Anterior cingulate cortex (tissue), 58 donors: Measurements from ENCODE around the gene YLPM1.
"Not testable (repeated sequence)": the region's sequence is repeated elsewhere in the genome, so short reads cannot be mapped to it uniquely, and the experiment has no call there.

Experiments used
- DNase-seq, 58 donors: peaks; one replicate each; lab custom pipeline; 2025; lab: John Stamatoyannopoulos, UW

YLPM1 gene, protein sequence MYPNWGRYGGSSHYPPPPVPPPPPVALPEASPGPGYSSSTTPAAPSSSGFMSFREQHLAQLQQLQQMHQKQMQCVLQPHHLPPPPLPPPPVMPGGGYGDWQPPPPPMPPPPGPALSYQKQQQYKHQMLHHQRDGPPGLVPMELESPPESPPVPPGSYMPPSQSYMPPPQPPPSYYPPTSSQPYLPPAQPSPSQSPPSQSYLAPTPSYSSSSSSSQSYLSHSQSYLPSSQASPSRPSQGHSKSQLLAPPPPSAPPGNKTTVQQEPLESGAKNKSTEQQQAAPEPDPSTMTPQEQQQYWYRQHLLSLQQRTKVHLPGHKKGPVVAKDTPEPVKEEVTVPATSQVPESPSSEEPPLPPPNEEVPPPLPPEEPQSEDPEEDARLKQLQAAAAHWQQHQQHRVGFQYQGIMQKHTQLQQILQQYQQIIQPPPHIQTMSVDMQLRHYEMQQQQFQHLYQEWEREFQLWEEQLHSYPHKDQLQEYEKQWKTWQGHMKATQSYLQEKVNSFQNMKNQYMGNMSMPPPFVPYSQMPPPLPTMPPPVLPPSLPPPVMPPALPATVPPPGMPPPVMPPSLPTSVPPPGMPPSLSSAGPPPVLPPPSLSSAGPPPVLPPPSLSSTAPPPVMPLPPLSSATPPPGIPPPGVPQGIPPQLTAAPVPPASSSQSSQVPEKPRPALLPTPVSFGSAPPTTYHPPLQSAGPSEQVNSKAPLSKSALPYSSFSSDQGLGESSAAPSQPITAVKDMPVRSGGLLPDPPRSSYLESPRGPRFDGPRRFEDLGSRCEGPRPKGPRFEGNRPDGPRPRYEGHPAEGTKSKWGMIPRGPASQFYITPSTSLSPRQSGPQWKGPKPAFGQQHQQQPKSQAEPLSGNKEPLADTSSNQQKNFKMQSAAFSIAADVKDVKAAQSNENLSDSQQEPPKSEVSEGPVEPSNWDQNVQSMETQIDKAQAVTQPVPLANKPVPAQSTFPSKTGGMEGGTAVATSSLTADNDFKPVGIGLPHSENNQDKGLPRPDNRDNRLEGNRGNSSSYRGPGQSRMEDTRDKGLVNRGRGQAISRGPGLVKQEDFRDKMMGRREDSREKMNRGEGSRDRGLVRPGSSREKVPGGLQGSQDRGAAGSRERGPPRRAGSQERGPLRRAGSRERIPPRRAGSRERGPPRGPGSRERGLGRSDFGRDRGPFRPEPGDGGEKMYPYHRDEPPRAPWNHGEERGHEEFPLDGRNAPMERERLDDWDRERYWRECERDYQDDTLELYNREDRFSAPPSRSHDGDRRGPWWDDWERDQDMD (N-terminal part only)

GRCh38 chr14:74762917-74763802, at the start of gene YLPM1:
YLPM1 (plus strand) TSS chr14:74763316; CDS start chr14:74763490, 174 bp downstream.
- peak; percentile 58 to 93 (median 86) for DNase-seq

DNA sequence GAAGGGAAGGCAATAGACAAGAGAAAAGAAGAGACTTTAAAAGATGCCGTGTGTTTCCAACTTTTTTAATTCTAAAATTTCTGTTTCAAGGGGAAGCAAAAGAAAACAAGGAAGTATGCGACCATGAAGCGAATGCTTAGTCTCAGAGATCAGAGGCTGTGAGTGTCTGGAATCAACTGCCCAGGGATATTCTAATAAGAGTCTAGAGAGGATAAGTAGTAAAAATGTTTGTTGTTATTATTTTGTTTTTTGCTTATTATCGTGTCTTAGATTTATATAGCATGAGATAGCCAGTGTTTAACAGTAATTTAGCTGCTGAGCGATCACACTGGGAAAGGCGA, 49.8 kb upstream of the YLPM1 start:
- DNase-seq: no peak

GRCh38 chr14:74720526-74720925, 42.6 kb upstream of the YLPM1 start:
- DNase-seq: no peak

GRCh38 chr14:74723134-74723533, 40.0 kb upstream of the YLPM1 start:
- no peak for DNase-seq

GRCh38 chr14:74732387-74732786, 30.7 kb upstream of the YLPM1 start:
- no peak for DNase-seq

GRCh38 chr14:74733221-74733620, 29.9 kb upstream of the YLPM1 start:
- no peak for DNase-seq

- no peak for DNase-seq
Observed at GRCh38 chr14:74735125-74735524, 28.0 kb upstream of the YLPM1 start.

GRCh38 chr14:74737753-74738325, 25.3 kb upstream of the YLPM1 start:
- DNase-seq: no peak

- DNase-seq: no peak
Observed at GRCh38 chr14:74739293-74740030, 23.7 kb upstream of the YLPM1 start.

DNA sequence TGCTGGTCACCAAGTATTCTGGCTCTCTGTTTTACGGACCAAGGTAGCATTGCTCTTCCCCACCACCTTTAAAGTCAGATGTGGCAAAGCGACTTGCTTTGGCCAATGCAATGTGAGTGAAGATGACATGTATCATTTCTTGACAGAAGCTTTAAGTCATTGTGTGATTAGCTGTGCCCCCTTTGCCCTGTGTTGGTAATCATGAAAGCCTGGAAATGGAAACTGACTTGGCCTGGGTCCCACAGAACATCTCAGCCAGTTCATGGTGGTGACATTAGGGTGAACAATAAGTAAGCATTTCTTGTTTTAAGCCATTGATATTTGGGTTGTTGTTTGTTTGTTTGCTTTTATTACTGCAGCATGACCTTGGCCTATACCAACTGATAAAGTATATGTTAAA, 15.9 kb upstream of the YLPM1 start:
- DNase-seq: no peak

DNA sequence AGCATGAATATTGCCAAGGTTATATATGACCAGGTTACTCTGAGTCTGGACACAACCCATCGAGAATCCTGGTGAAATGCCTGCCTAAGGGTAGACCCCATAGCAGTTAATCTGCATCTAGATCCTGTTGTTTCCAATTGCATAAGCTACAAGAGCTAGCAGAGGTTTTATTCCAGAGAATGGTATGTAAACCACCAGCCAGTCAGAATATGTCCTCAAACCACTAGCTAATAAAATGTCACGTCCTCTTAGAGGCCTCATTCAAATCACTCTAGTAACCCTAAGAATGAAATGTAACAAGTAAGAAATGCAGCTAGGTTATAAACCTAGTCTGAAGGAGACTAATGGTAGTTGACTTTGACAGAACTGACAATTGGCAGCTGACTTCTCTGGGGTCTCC, 9.0 kb upstream of the YLPM1 start:
- DNase-seq: no peak

DNA sequence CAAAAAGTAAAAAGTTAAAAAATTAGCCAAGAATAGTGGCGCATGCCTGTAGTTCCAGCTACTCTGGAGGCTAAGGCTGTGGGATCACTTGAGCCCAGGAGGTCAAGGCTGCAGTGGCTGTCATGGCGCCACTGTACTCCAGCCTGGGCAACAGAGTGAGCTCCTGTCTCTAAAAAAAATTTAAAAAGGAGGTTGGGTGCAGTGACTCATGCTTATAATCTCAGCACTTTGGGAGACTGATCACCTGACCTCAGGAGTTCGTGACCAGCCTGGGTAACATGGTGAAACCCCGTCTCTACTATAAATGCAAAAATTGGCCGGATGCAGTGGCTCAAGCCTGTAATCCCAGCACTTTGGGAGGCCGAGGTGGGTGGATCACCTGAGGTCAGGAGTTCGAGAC, 8.2 kb upstream of the YLPM1 start:
- DNase-seq: no peak

DNA sequence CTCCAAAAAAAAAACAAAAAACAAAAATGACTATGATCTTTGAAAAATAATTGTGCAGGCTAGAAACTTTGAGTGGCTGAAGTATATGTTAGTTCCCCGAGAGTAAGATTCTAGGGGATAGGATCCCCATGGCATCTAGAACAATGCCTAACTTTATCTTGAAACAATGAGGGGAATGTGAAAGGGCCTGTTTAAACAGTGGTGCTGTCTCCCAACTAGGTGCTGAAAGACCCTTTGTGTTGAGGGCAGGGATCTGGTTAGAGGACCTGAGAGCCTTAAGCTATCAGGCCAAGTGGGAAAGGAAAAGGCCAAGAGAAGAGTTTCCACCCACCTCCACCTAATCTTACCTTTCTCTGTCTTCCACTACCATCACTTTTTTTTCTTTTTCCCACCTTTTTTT, 6.8 kb upstream of the YLPM1 start:
- DNase-seq: no peak

DNA sequence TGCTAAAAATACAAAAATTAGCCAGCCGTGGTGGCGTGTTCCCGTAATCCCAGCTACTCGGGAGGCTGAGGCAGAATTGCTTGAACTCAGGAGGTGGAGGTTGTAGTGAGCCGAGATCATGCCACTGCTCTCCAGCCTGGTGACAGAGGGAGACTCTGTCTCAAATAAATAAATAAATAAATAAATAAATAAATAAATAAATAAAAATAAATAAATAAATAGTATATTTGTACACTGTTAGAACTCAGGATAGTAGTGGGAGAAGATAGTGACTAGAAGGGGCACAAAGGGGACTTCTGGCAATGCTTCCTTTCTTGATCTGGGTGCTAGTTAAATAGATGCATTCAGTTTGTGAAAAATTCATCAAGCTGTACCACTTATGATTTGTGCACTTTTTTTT, 4.6 kb upstream of the YLPM1 start:
- not testable (repeated sequence) for DNase-seq

DNA sequence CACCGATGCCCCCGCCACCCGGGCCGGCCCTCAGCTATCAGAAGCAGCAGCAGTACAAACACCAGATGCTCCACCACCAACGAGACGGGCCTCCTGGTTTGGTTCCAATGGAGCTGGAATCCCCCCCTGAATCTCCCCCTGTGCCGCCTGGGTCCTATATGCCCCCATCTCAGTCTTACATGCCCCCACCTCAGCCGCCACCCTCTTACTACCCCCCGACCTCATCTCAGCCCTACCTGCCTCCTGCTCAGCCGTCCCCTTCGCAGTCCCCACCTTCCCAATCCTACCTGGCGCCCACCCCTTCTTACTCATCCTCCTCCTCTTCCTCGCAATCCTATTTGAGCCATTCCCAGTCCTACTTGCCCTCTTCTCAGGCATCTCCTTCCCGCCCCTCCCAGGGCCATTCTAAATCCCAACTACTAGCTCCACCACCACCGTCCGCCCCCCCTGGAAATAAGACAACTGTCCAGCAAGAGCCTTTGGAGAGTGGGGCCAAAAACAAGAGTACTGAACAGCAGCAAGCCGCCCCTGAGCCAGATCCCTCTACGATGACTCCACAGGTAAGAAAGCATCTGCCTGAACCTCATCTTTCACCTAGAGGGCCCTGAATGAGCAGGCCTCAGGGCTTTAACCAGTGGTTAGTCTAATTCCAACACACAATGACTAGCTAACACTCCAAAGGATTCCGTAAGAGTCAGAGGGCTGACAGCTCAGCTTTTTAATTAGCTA, 851 bp downstream of the YLPM1 start:
- peak in 16 of 58 donors; percentile 1 to 41 (median 13) for DNase-seq

GRCh38 chr14:74765721-74766120, 2.6 kb downstream of the YLPM1 start:
- no peak for DNase-seq

DNA sequence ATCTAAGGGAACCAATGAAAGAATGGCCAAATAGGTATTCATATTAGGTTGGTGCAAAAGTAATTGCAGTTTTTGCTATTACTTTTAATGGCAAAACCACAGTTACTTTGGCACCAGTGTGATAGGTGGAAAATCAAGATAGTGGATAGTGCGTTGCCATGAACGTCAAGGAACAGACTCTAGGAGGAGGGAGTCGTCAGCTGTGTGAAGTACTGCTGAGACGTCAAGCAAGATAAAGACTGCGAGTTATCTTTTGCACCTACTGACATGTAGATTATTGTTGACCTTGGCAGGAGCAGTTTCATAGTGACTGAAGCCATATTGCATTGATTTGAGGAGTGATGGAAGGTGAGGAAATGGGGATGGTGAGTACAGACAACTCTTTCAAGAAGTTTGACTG, 8.3 kb downstream of the YLPM1 start:
- DNase-seq: no peak

GRCh38 chr14:74784634-74785033, 21.5 kb downstream of the YLPM1 start:
- DNase-seq: no peak
